Keratinocyte (primary cell): ENCODE measurements around the gene LPCAT2.

Experiments
- CTCF ChIP-seq, 3 experiments: IDR thresholded peaks in 1 of 3; conservative IDR thresholded peaks in 1 of 3; optimal IDR thresholded peaks in 1 of 3; 2 replicates in 2 of 3; 3 replicates in 1 of 3; pipeline versions ENCODE3 to v1.5.1; 2011; ENCODE audit warnings: low read length in 3 of 3, mild to moderate bottlenecking in 3 of 3, moderate library complexity in 2 of 3, control low read depth in 1 of 3, inconsistent platforms in 1 of 3; ENCODE audit not compliant: insufficient read depth in 2 of 3; ENCODE audit errors: extremely low read depth in 1 of 3
- EZH2 ChIP-seq: IDR thresholded peaks from one replicate; pipeline ENCODE4 v1.6.1; 2012; ENCODE audit warnings: inconsistent platforms, mild to moderate bottlenecking, low read length, moderate library complexity

- TF ChIP-seq CTCF (optimal IDR thresholded peaks at IDR 0.05 in 1 of 3, IDR thresholded peaks at IDR 0.05 in 1 of 3, conservative IDR thresholded peaks at IDR 0.05 in 1 of 3; ENCODE audit: extremely low read depth in 1 of 3, insufficient read depth in 2 of 3, low read length in 3 of 3): no peak
- TF ChIP-seq EZH2: no peak
These were observed 114.8 kb downstream of the LPCAT2 start for GRCh38 chr16:55623640-55624039.
